Kidney (tissue), 22 donors: ENCODE data around the gene KRTCAP2. TPM values are rescaled to one million over a fixed set of nuclear protein-coding genes. Genes with fewer than 3 reads are reported as not detected.
"Not testable (repeated sequence)": the region's sequence is repeated elsewhere in the genome, so short reads cannot be mapped to it uniquely, and the experiment has no call there.

Experiments
- DNase-seq, 5 donors: peaks; one replicate each; pipeline ENCODE4 v3.0.0-alpha.2; 2013 to 2020
- FAIRE-seq: peaks from 2 replicates; lab custom pipeline; 2012; peaks lifted over from hg19 to GRCh38; lab: Jason Lieb, UNC
- H3K27ac ChIP-seq, 2 donors: one replicate each; pipeline ENCODE4 v1.7.0; 2013; ENCODE audit warnings: low read depth in 2 of 2, low read length in 2 of 2, inconsistent platforms in 1 of 2
- H3K27me3 ChIP-seq: one replicate; pipeline ENCODE4 v1.7.1; 2013; ENCODE audit warnings: low read length, inconsistent platforms; ENCODE audit not compliant: control insufficient read depth, insufficient read depth
- H3K36me3 ChIP-seq, 3 donors: one replicate each; pipeline versions ENCODE4 v1.7.0 to v1.7.1; 2013; ENCODE audit warnings: low read length in 3 of 3, control low read depth in 1 of 3, inconsistent platforms in 1 of 3; ENCODE audit not compliant: insufficient read depth in 3 of 3, control insufficient read depth in 2 of 3
- H3K4me1 ChIP-seq, 3 donors: one replicate each; pipeline versions ENCODE4 v1.7.0 to v1.7.1; 2013; ENCODE audit warnings: low read length in 3 of 3, inconsistent platforms in 1 of 3, low read depth in 1 of 3; ENCODE audit not compliant: control insufficient read depth in 2 of 3, insufficient read depth in 2 of 3
- H3K4me3 ChIP-seq, 3 donors: one replicate each; pipeline versions ENCODE4 v1.7.0 to v1.8.1; 2013; ENCODE audit warnings: low read length in 3 of 3, control low read depth in 1 of 3, inconsistent platforms in 1 of 3
- H3K9ac ChIP-seq, 3 donors: one replicate each; pipeline versions ENCODE4 v1.7.0 to v1.7.1; 2013; ENCODE audit warnings: low read length in 3 of 3, control low read depth in 1 of 3, inconsistent platforms in 1 of 3
- H3K9me3 ChIP-seq, 3 donors: one replicate each; pipeline versions ENCODE4 v1.7.0 to v1.7.1; 2013; ENCODE audit warnings: low read length in 3 of 3, control low read depth in 1 of 3, inconsistent platforms in 1 of 3; ENCODE audit not compliant: control insufficient read depth in 2 of 3, insufficient read depth in 1 of 3
- CTCF ChIP-seq: IDR thresholded peaks from 3 replicates; pipeline ENCODE4 v1.5.1; 2012; ENCODE audit warnings: mild to moderate bottlenecking, moderate library complexity, borderline replicate concordance; ENCODE audit not compliant: insufficient read depth; ENCODE audit errors: extremely low read depth
- intact Hi-C: fragments of 100-400 bp; cut with DNase I; formaldehyde crosslinking; loops from one replicate; pipeline ENCODE4 v1.11.1; 2022
- long read RNA-seq, 10 donors: library from polyadenylated mRNA in 1 of 10; unstranded in 1 of 10; transcript quantifications; one replicate each; pipeline ENCODE4 v2.0.0 and lab custom pipeline, GENCODE V29; 2021 to 2026
- polyA plus RNA-seq: library from polyadenylated mRNA; stranded (reverse); fragments of 350-450 nt; fragmentation: Illumina TruSeq; extraction: RNeasy Lipid Tissue Mini Kit (QIAGEN cat#74804); gene quantifications from one replicate; pipeline ENCODE4 v1.2.3, GENCODE V29; 2014; ENCODE audit warnings: low read depth, low replicate concordance; ENCODE audit not compliant: insufficient read depth
- total RNA-seq: library from RNA; stranded (reverse); fragmentation: NEBNext Ultra II Directional; extraction: Animal tissue kit (Norgen Biotek cat#: 25700); gene quantifications from one replicate; pipeline ENCODE4 v1.2.1, GENCODE V29; 2021
- donor health status: control.
- donor health status: control.
- donor health status: control.
- donor health status: control.
- donor health status: control.
- donor health status: DM: yes; HTN: yes; CAD: no.
- donor health status: Normal renal cell carcinoma (clear cell type).

Gene KRTCAP2
- 198 TPM for total RNA-seq
- 351 TPM for polyA plus RNA-seq
- long read RNA-seq, donor 1, transcript KRTCAP2-201 (5 exons, 552 nt), result major isoform, 55 of 104 reads
- long read RNA-seq, donor 1, transcript KRTCAP2-206 (4 exons, 785 nt), result minor isoform, 49 of 104 reads
- long read RNA-seq, donor 1, partial matches to known transcripts, result 0 of 104 reads
- long read RNA-seq, donor 1, other reads (novel, unspliced or antisense), result 0 of 104 reads
- long read RNA-seq, donor 2, transcript KRTCAP2-201 (5 exons, 552 nt), result minor isoform, 43 of 130 reads
- long read RNA-seq, donor 2, transcript KRTCAP2-206 (4 exons, 785 nt), result major isoform, 78 of 130 reads
- long read RNA-seq, donor 2, partial matches to known transcripts, result 7 of 130 reads
- long read RNA-seq, donor 2, other reads (novel, unspliced or antisense), result 0 of 130 reads
- long read RNA-seq, donor 3, transcript KRTCAP2-206 (4 exons, 785 nt), result minor isoform, 63 of 149 reads
- long read RNA-seq, donor 3, transcript KRTCAP2-201 (5 exons, 552 nt), result major isoform, 80 of 149 reads
- long read RNA-seq, donor 3, partial matches to known transcripts, result 5 of 149 reads
- long read RNA-seq, donor 3, other reads (novel, unspliced or antisense), result 0 of 149 reads
- long read RNA-seq, donor 4, transcript KRTCAP2-206 (4 exons, 785 nt), result major isoform, 83 of 142 reads
- long read RNA-seq, donor 4, transcript KRTCAP2-201 (5 exons, 552 nt), result minor isoform, 58 of 142 reads
- long read RNA-seq, donor 4, partial matches to known transcripts, result 0 of 142 reads
- long read RNA-seq, donor 4, other reads (novel, unspliced or antisense), result 0 of 142 reads
- long read RNA-seq, donor 5, transcript KRTCAP2-201 (5 exons, 552 nt), result minor isoform, 7 of 15 reads
- long read RNA-seq, donor 5, transcript KRTCAP2-206 (4 exons, 785 nt), result major isoform, 8 of 15 reads
- long read RNA-seq, donor 5, partial matches to known transcripts, result 0 of 15 reads
- long read RNA-seq, donor 5, other reads (novel, unspliced or antisense), result 0 of 15 reads
- long read RNA-seq, donor 6, transcript KRTCAP2-206 (4 exons, 785 nt), result minor isoform, 153 of 358 reads
- long read RNA-seq, donor 6, transcript KRTCAP2-201 (5 exons, 552 nt), result major isoform, 194 of 358 reads
- long read RNA-seq, donor 6, partial matches to known transcripts, result 9 of 358 reads
- long read RNA-seq, donor 6, other reads (novel, unspliced or antisense), result 0 of 358 reads
- long read RNA-seq, donor 7, transcript KRTCAP2-201 (5 exons, 552 nt), result minor isoform, 60 of 129 reads
- long read RNA-seq, donor 7, transcript KRTCAP2-206 (4 exons, 785 nt), result major isoform, 69 of 129 reads
- long read RNA-seq, donor 7, partial matches to known transcripts, result 0 of 129 reads
- long read RNA-seq, donor 7, other reads (novel, unspliced or antisense), result 0 of 129 reads
- long read RNA-seq, donor 8, transcript KRTCAP2-201 (5 exons, 552 nt), result major isoform, 88 of 156 reads
- long read RNA-seq, donor 8, transcript KRTCAP2-206 (4 exons, 785 nt), result minor isoform, 57 of 156 reads
- long read RNA-seq, donor 8, partial matches to known transcripts, result 11 of 156 reads
- long read RNA-seq, donor 8, other reads (novel, unspliced or antisense), result 0 of 156 reads
- long read RNA-seq, donor 9, transcript KRTCAP2-206 (4 exons, 785 nt), result minor isoform, 20 of 69 reads
- long read RNA-seq, donor 9, transcript KRTCAP2-201 (5 exons, 552 nt), result major isoform, 49 of 69 reads
- long read RNA-seq, donor 9, partial matches to known transcripts, result 0 of 69 reads
- long read RNA-seq, donor 9, other reads (novel, unspliced or antisense), result 0 of 69 reads
- long read RNA-seq, donor 10, transcript KRTCAP2-201 (5 exons, 552 nt), result minor isoform, 51 of 128 reads
- long read RNA-seq, donor 10, transcript KRTCAP2-206 (4 exons, 785 nt), result major isoform, 69 of 128 reads
- long read RNA-seq, donor 10, partial matches to known transcripts, result 7 of 128 reads
- long read RNA-seq, donor 10, other reads (novel, unspliced or antisense), result 0 of 128 reads

GRCh38 chr1:155172732-155173477 is at the start of gene KRTCAP2:
KRTCAP2 (minus strand) TSS chr1:155173304; CDS start chr1:155173224, 80 bp downstream.
- H3K9me3 ChIP-seq, result no peaks in the 10 kb centered on the region
- peak; percentile 97 for TF ChIP-seq CTCF
- peaks cover 0 to 19% (median 10%) of the 10 kb centered on the region in 3 donors for H3K4me1 ChIP-seq
- H3K27me3 ChIP-seq, result no peaks in the 10 kb centered on the region
- peak within 1 kb of the TSS; percentile 92 for H3K27ac ChIP-seq
- DNase-seq (peak; percentile 96 to 98 (median 98)), FAIRE-seq (no peak)
- peak within 1 kb of the TSS; percentile 55 to 92 (median 86) for H3K9ac ChIP-seq
- peaks cover 4 to 15% (median 10%) of the 10 kb centered on the region in 3 donors for H3K36me3 ChIP-seq
- H3K4me3 ChIP-seq, result peak within 1 kb of the TSS; percentile 82 to 94 (median 93)
- intact Hi-C loops, result loop anchor here (10.0 kb wide), 1 partner anchor 52 kb away; no protein-coding TSS in a partner anchor

- H3K4me3 ChIP-seq, H3K9me3 ChIP-seq, H3K27ac ChIP-seq, FAIRE-seq, H3K4me1 ChIP-seq, H3K36me3 ChIP-seq, H3K27me3 ChIP-seq, DNase-seq, H3K9ac ChIP-seq: not testable (repeated sequence)
- intact Hi-C loops, result loop anchor here (10.0 kb wide), 1 partner anchor 46 kb away; the partner anchor contains the start of genes KRTCAP2 and TRIM46
Observed at GRCh38 chr1:155220211-155220965, 47.3 kb upstream of the KRTCAP2 start.
